GM12801 (cell line): ENCODE results near the gene WDFY1.

ENCODE experiments used
- CTCF ChIP-seq: IDR thresholded peaks from one replicate; pipeline ENCODE4 v1.5.1; 2011; ENCODE audit warnings: control low read depth; ENCODE audit not compliant: insufficient read length; ENCODE audit errors: extremely low read depth

The WDFY1 gene

DNA sequence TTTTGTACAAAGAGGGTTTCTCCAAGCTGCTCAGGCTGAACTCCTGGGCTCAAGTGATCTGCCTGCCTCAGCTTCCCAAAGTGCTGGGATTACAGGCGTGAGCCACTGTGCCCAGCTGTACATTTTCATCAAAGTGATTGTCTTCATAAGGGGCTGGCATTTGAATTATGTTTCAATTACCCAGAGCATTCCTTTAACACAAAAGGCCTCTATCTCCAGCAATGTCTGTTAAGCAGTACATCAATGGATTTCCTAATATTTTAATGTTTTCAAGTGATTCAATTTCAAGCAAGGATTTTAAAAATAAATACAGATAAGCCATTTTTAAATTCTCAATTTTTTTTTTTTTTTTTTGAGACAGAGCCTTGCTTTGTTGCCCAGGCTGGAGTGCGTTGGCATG, 56.9 kb downstream of the WDFY1 start:
- no peak for TF ChIP-seq CTCF

DNA sequence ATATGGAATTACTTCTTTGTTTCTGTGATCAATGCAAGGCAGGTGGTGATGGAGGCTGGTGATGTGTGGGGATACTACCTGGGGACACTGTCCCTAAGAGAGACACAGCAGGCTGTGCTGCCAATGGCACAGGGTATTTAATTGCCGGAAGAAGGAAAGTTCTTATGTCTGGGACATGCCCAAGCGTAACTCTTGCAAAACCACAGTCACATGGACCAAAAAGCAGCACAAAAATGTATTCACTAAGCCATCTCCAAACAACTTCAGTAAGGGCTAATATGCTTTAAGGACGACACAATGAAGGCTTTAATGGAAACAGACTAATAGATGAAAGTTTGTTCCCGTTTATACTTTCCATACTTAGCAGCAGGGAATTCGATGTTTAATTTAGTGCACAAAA, 58.0 kb downstream of the WDFY1 start:
- no peak for TF ChIP-seq CTCF

- TF ChIP-seq CTCF = no peak
Observed at GRCh38 chr2:223886726-223887125, 58.4 kb downstream of the WDFY1 start.

DNA sequence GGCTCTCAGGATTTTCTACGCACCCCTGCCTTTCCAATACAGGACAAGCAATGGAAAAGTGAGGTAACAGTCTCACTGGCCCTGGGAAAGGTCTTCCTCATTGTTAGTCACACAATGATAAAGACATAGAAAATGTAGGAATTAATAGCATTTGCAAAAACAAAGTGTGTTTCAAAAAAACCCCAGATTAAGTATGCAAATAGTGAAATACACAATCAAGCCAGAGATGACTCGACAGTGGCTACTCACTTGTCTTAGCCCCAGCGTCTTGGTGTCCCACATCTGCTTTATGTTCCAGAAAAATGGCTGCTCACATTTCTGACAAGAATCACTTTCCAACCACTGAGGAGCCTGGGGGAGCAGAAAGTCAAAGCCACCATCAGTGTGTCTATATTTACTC, 60.7 kb downstream of the WDFY1 start:
- no peak for TF ChIP-seq CTCF

- no peak for TF ChIP-seq CTCF
Observed at GRCh38 chr2:223882715-223883114, 62.4 kb downstream of the WDFY1 start.

DNA sequence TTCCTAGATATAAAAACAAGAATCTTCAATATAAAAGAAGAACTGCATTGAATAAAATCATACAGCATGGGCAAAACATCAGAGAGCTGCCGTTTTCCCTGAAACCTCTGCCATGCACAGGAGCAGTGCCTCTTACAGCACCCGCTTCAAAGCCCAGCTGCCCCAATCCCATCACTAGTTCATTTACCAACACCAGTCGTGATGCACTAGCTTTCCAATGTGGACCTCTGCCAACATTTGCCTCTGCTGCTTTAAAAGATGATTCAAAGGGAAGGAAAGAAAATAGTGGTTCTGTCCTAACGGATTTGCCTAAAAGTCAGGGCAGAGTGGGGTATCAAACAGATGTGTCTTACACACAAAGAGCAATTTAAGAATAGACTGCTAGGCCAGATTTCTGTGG, 64.3 kb downstream of the WDFY1 start:
- no peak for TF ChIP-seq CTCF

GRCh38 chr2:223877721-223878410, 67.3 kb downstream of the WDFY1 start:
- no peak for TF ChIP-seq CTCF

- TF ChIP-seq CTCF = no peak
Observed at GRCh38 chr2:223873672-223874071, 71.5 kb downstream of the WDFY1 start.
